ENCODE data around the gene B4GALT5.

GRCh38 chr20:49631061-49631716 lies 82.5 kb downstream of the B4GALT5 start:
- TF ChIP-seq ESRRG (CRISPR knock-in tag; IDR thresholded peaks at IDR 0.05) = no peak
- no peak for TF ChIP-seq ZFP30 (CRISPR knock-in tag; IDR thresholded peaks at IDR 0.05)
- TF ChIP-seq ZFP3 (CRISPR knock-in tag; IDR thresholded peaks at IDR 0.05) = no peak
- TF ChIP-seq RARB (CRISPR knock-in tag; IDR thresholded peaks at IDR 0.05) = no peak
- TF ChIP-seq PPARA (CRISPR knock-in tag; IDR thresholded peaks at IDR 0.05; ENCODE audit: borderline replicate concordance) = no peak
- no peak for TF ChIP-seq BACH2 (CRISPR knock-in tag; IDR thresholded peaks at IDR 0.05; ENCODE audit: borderline replicate concordance)
- no peak for TF ChIP-seq TOX (CRISPR knock-in tag; IDR thresholded peaks at IDR 0.05; ENCODE audit: borderline replicate concordance)
- TF ChIP-seq SNAI2 (CRISPR knock-in tag; IDR thresholded peaks at IDR 0.05) = no peak
- TF ChIP-seq ARNTL (CRISPR knock-in tag; IDR thresholded peaks at IDR 0.05; ENCODE audit: borderline replicate concordance, low read depth) = no peak
- no peak for TF ChIP-seq GLIS3 (CRISPR knock-in tag; IDR thresholded peaks at IDR 0.05)
- no peak for TF ChIP-seq CSDC2 (CRISPR knock-in tag; IDR thresholded peaks at IDR 0.05)
- no peak for TF ChIP-seq ZC3H10 (CRISPR knock-in tag; IDR thresholded peaks at IDR 0.05)
- no peak for TF ChIP-seq OSR1 (CRISPR knock-in tag; IDR thresholded peaks at IDR 0.05)
- TF ChIP-seq ZNF8 (CRISPR knock-in tag; IDR thresholded peaks at IDR 0.05) = no peak

Measured in SK-N-SH treated with all-trans-retinoic acid at 6 μM for 48 hours (cell line).